HG03064 (cell line): ENCODE data around the gene BBX.

Experiments
- ATAC-seq: cut with Tn5 transposase; IDR thresholded peaks from one replicate; pipeline ENCODE4 v1.9.1; 2021; ENCODE audit warnings: low read depth; ENCODE audit not compliant: unreplicated experiment

Gene BBX

DNA sequence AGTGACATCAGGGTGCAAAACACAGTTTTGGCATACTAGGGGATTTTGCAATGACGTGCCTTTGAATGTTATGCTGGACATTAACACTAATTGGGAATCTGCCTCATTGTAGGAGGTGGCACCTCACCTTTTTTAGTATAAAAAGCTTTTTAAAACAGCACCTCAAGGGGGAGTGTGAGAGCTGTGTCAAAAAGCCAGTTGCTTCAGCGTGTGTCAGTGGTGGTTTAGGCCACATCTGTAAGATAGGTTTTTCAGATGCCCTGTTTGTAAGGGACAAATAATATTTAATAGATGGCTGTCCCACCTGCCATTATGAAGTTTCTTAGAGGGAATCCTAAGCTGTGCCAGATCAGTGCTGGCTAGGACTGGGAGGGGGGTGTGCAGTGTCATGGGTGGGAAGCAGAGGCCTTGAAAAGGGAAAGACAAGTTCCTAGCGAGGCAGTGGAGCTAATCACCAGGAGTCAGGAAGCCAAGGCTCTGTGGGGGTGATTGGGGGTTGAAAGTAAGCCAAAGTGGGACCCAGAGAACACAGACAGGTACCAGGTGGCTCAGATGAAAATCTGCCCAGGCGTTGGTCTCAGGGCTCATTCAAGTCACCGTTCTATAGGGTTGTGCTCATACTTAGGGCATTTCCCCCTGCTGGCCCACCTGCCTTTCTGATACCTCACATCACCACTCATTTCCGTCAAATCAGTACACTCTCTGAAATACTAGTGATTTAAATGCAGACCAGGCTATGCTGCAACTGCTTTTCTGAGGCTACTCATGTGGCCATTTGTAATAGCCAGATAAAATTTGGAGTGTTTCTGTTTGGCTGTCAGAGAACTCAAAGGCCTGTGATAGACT is 120.5 kb downstream of the BBX start:
- ATAC-seq, result no peak

DNA sequence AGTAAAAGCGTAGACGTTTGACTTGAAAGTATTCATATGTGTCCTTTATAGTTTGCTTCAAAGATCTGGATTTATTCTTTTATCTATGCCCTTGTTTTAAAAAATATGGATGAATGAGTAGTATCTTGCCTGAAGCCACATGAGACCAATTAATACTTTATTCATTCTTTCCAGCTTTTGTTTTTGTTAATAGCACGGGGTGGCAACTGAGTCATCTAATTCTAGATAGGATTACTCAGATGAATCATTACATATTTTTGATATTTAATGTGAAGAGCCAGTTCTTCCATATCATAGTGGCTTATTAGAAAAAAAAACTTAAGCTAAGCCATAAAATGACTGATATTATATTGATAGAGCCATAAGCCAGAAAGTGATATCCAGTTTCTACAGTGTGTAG is 121.9 kb downstream of the BBX start:
- ATAC-seq, result no peak

DNA sequence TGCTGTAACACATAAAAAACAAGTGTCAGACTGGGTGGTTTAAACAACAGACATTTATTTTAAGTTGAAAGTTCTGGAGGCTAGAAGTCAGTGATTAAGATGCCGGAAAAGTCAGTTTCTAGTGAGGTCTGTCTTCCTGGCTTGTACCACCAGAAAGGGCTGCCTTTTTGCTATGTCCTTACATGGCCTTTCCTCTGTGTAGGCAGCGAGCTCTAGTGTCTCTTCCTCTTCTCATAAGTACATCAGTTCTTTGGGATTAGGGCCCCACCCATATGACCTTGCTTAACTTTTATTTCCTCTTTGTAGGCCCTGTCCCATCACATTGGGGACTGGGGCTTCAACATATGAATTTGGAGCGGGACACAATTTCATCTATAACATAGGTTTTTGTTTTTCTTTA is 128.0 kb downstream of the BBX start:
- no peak for ATAC-seq

DNA sequence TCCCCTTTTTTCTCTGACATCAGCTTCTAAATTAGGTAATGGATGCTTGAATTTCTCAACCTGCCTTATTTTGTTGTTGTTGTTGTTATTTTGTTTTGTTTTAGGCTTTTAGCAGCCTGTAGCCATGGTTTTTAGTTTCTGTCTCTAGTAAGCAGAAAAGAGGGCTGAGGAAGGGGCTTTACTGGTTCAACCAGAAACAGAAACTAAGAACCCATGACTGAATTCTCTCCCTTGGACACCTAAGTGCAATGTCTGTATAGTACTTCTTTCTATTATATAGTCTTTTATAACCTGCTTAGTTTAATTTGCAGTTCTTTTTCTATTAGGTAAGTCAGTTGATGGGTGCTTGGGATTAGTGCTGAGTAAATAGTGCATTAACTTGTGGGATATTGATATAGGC is 129.0 kb downstream of the BBX start:
- ATAC-seq, result no peak

DNA sequence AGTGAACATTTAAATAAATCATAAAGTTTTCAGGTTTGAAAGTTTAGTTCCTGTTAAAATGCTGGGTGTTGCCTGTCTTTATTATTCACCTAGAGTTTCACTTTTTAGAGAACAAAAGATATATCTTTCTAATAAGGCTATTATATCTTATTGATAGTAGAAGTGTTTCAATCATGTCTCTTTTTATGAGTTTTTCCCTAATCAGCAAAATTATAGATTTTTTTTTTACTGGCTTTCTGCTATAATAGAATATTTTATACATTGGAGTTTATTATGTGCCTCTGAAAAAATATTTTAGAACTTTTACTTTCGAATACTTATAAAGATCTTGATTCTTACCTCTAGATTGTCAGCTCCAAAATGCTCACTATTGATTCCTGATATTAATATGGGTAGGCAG is 131.5 kb downstream of the BBX start:
- no peak for ATAC-seq

DNA sequence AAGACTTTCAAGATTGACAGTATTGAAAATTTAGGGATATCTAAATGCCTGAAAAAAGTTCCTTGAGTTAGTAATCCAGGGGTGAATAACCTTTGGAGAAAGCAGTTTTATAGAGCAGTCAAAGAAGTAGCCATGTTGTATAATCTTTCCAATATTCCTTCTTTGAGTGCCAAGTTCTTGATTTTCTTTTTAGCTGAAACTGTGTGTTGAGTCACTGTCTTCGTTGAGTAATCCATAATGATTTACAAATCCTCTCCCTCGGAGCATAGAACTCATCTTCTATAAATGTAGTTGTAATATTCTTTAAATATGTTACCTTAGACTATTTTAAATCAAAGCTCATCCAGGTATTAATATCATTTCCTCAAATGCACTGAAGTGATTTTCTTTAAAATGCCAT is 135.2 kb downstream of the BBX start:
- no peak for ATAC-seq

DNA sequence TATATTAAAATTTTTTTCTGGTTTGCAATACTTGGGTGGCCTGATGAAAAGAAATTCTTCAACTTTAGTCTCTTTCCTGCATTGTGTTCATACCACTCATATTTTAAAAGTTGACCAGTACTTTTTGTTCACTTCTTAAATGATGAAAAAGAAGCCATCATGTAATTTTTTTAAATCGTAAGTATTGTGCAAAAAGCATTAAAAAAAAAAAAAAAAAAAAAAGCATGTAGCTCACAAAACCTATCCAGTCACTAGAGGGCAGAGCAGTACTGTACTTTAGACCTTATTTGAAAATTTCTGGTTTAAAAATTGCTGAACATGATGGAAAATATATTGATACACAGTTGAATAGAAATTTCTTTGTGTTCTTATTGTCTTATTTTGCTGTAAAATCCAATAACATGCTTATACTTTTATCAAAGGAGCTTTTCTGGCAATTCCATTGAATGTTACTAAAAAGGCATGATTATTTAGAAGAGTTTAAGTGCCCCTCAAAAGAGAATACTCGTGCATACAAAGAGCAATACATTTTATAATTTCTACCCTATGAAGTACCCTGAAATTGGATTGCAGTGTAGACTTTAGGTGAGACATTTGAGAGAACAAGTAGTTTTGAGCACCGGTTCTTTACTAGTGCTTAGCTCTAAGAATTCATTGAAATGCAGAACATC is 137.7 kb downstream of the BBX start:
- ATAC-seq, result no peak

DNA sequence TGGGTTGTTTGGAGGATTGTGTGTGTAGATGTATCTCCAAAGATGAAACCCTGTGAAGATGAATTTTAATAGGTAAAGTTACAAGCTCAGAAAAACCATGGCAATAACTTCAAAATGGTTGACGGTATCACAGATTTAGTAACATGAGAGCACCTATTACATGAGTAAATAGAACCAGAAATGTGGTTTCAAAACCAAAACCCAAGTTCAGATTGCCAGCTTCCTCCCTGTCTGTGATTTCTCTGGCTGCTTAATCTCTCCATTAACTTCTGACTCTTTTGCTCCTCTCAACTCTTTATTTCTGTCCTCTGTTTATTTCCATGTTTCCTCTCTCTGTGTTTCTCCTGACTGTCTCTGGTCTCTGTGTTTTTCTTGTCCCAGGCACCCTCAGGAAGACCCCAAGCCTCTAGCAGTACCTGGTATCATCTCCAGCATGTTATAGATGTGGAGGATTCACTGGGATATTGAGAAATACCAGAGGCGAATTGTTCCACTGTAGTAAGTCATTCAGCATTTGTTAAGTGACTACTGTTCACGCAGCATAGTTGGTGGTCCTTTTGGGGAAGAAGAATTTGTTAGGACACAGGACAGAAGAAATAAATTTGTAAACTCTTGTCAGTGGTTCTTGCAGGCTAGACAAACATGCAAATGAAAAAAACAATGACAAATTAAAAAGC is 138.8 kb downstream of the BBX start:
- no peak for ATAC-seq

DNA sequence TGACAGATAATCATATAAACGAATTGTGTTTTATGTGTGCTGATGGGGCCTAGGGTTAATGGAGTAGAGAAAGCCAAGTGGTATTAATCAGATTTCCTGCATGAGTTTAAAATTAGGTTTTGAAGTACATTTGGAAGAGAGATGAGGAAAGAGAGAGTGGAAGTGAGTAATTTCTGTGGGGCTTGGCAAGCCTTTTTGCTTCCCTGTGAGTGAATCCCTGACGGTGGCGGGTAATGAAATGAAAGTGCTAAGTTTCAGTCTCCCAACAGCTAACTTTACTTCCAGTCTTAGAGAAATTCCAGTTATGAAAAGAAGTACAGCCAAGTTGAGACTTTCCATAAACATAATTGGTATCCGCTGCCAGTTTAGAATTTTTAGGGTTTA is 139.4 kb downstream of the BBX start:
- ATAC-seq, result no peak

DNA sequence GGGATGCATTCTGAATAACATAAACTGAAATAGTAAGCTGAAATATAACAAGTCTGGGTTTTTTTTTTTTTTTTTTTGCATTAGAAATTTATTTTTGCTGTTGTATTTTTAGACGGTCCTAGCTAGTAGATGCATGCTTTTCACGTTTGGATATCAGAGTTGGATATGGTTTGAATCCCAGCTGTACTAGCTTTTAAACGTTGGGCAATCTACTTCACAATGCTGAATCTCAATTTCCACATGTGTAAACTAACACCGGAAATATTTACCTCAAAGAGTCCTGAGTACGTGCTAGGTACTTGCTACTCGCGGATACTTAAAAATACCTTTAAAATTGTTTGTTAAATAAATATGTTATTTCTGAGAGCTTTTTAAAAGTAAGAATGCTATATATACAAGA is 139.8 kb downstream of the BBX start:
- no peak for ATAC-seq

DNA sequence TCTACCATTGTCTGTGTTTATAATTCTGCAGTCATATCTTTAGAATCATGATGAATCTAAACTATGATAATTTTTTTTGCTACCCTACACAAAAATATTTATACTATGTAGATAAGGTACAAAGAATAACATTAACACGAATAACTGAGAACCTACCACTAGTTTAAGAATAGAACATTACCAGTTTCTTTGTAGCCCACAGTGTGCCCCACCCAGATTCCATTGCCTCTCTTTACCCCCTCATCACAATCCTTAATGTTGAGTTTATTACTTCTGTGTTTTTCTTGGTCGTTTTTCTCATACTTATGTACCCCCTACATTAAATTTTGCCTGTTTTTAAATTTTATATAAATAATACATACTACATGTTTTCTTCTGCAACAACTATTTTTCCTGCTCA is 140.5 kb downstream of the BBX start:
- no peak for ATAC-seq

DNA sequence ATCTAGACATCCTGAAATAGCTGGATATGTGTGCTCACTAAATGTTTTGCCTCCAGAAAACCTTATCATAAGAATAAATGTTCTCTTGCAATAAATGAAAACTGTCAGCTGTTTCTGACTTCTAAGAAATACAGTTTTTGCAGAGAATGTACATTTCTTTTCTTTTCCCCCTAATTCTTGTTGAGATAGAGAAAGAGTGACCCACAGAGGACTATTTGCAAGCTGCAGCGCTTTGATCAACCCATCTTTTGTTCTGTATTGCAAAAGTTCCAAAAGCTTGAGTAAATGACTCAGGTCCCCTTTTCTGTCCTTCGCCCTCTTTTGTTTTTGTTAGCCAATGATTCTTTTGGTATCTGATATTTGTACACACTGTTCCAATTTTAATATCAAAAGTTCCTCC is 141.9 kb downstream of the BBX start:
- no peak for ATAC-seq

DNA sequence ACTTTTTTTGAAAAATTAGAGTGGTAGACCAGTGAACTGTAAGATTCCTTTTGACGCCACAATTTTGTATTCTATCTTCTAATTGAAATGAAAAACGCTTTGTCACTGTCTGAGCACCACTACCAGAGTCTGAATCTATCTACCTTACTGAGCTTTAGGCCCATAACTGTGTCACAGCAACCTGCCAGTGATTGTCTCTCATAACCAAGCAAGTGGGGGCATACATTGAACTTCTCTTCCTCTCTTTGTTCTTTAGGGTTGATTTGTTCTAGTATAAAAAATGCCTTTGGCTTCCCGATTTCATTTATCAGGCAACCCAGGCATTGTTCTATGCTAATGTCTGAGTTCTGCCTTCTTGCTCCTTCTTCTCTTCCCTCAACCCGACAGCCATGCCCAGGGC is 142.6 kb downstream of the BBX start:
- no peak for ATAC-seq

DNA sequence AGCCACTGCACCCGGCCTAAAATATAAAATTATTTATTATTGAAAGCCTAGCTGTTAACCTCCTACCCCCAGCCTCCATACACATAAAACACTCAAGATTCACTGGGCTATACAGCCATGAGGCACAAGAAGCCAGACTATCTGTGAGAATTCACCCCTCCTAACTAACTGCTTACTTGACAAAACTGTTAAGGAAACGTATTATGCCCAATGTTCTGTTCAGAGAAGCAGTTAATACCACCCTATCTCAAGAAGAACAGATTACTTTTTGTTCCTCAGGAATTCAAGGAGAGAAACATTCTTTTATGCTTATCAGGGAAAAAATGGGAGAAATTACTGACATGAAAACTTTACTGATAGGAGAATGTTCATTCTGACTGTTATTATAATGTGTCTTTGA is 144.1 kb downstream of the BBX start:
- ATAC-seq, result no peak

DNA sequence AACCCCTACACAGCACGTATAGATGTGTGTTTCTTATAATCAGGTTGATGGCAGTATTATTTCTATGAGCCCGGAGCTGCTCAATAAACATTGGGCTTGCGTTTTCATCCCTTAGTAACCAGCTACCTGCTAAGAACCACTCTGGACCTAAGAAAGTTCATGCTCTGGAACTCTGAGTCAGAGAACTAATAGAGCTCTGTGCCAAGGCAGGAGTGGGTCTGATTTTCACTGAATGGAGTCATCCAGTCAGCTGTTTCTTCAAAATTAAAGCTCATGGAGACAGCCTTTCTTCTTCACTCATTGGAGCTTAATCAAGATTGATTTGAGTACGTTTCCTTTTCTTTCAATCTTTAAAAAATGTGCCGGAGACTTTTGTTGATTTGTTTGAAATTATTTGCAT is 145.7 kb downstream of the BBX start:
- no peak for ATAC-seq

DNA sequence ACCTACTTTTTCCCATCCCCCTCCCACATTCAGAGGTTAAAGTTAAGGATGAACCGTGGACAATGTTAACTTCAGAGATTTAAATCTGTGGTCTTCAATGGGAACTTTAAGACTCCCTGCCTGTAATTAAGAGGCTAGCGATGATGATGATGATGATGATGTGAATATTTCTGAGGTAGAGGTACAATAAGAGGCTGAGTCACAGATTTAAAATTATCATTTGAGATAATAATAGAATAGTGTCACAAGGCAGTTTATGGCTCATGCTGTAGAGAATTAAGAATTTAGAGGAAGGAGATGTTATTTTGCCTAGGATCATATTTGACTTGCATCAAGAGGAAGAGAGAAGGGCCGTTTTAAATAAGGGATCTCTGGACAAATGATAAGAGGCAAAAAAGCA is 146.2 kb downstream of the BBX start:
- no peak for ATAC-seq

DNA sequence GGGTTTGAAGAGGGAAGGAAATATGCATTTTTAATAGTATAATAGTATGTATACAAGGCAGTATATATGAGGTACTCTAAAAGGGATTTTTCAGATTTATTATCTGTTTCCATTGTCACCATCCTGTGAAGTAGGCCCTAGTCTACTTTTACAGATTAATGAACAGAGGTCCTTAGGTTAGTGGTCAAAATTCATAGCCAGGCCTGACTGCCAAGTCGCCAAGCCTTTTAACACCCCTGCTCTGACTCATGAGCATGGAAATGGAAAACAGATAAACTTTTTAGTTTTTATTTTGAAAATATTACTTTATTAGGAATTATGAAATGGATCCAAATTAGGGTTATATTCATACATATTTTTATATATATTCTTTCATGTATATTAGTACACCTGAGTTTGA is 146.9 kb downstream of the BBX start:
- no peak for ATAC-seq

DNA sequence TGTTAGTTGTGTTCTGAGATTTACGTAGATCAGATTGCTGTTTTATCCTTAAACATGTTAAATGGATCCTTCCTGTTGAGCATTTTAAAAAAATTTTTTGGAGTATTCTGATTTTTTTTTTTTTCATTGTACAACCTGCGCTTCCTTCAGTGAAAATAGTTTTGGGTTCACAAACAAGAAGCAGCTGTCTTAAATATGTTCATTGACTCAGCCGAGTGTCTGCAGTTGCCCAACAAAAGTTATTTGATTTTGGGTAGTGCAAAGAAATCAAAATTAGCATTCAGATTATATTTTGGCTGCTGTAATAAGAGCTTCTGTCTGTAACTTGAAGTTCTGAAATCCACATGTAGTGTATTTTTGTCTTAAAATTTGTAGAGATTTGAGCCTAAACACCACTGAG is 148.2 kb downstream of the BBX start:
- ATAC-seq, result no peak

DNA sequence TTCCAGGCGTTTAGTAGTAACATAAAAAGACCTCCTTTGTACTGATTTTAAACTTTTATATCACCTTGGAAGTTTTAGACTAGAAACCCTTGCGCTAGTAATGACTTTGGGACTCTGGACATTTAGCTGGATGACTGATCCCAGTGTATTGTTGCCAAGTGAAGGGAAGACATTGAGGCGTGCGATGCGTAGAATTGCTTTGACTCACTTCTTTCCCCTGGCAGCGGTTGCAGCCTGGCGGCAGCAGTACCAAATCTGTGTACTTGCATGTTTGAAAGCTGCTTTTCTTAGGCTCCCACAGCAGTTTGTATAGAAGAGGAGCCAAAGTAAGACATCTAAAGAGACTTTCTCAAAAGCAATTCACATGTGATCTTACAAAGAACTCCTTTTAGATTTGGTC is 151.6 kb downstream of the BBX start:
- ATAC-seq, result no peak

DNA sequence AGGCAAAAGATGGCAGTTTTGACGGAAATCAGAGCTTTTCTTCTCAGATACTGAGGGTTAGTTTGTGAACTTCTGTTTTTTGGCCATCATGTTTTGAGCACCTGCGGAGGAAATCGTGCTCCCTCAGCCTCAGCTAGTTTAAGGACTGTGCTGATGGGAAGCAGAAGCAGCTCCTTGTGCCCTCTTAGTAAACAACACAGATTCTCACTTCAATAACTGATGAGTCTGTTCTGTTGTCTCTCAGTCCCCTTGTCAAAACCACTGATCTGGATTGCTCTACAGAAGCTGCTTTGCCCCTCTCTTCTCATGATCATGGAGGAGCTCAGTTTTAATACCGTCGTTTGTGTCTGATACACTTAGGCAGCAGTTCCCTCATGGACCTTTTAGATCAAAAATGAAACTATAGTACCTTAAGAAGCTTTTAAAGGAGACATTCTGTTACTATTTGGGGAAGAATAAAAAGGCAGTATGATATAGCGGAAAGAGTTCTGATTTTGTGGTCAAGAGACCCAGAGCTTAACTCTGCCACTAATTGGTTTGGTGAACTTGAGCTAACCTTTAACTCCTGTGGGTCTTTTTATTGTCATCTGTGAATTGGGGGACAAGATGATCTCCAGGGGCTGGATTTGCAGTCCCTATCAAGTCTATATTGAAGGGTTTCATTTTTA is 152.6 kb downstream of the BBX start:
- no peak for ATAC-seq
